HUDEP-2 (cell line): ENCODE measurements around the gene ZNF549.
"Not testable (repeated sequence)": the region's sequence is repeated elsewhere in the genome, so short reads cannot be mapped to it uniquely, and the experiment has no call there.

Experiments used
- DNase-seq, 76 experiments: peaks; one replicate each; lab custom pipeline; 2025; ENCODE audit not compliant: unreplicated experiment in 76 of 76; lab: John Stamatoyannopoulos, UW

Gene ZNF549

GRCh38 chr19:57527136-57527881 lies at the start of gene ZNF549:
ZNF549 (plus strand) TSS chr19:57527356; CDS start chr19:57527574, 218 bp downstream.
- peak; percentile 35 to 95 (median 86) for DNase-seq

DNA sequence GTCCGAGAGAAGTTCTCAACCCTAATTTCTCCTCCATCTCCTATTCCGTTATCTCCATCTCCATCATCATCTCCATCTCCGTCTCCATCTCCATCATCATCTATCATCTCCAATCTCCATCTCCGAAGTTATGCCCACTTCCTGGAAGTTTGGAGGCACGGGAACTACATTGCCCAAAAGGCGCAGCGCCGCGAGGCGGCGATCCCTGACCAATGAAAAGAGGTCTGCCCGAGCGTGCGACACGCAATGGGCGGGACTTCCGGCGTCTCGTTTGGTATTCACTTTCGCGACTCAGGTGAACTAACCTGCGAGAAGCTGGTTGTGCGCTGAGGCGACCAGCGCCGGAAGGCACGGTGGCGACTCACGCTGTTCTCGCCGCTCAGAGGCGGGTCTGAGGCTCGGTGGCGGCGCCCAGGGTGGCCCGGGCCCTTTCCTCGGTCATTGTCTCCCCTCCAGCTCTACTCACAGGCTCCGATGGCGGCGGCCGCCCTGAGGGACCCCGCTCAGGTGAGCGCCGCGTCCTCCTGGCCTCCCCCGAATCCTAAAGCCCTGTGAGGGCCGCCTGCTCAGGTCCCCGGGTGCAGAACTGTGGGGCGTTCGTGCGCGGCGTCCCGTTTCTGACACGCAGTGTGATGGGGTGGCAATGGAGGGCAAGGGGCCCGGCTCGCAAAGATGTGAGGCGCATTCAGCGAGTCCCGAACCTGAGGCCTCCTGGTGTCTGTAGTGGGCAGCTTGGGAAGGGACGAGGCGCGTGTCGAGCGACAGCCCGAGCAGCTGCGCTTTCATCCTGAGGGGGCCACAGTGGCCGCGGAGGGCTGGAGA lies 39.5 kb upstream of the ZNF549 start, which contains the start of gene ZNF419:
Gene ZNF419 (plus strand): TSS at position 274 of the 822 bp plus-strand sequence. CDS start 201 bp downstream, at position 475.
- DNase-seq = peak in 74 of 76 experiments; percentile 26 to 93 (median 80)

- not testable (repeated sequence) for DNase-seq
Measured at GRCh38 chr19:57488299-57488644, 38.9 kb upstream of the ZNF549 start.

DNA sequence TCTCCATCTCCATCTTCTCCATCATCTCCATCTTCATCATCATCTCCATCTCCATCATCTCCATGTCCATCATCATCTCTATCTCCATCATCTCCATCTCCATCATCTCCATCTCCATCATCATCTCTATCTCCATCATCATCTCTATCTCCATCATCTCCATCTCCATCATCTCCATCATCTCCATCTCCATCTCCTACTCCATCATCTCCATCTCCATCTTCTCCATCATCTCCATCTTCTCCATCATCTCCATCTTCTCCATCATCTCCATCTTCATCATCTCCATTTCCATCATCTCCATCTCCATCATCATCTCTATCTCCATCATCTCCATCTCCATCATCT lies 27.9 kb upstream of the ZNF549 start:
- not testable (repeated sequence) for DNase-seq

- DNase-seq = peak in 75 of 76 experiments; percentile 41 to 97 (median 92)
Measured at GRCh38 chr19:57499680-57500395, 27.3 kb upstream of the ZNF549 start, which contains the start of gene ZNF773. ZNF773 (plus strand) TSS chr19:57499938; CDS start chr19:57500081, 143 bp downstream.

- DNase-seq = not testable (repeated sequence)
Measured at GRCh38 chr19:57500400-57500799, 26.8 kb upstream of the ZNF549 start.

DNA sequence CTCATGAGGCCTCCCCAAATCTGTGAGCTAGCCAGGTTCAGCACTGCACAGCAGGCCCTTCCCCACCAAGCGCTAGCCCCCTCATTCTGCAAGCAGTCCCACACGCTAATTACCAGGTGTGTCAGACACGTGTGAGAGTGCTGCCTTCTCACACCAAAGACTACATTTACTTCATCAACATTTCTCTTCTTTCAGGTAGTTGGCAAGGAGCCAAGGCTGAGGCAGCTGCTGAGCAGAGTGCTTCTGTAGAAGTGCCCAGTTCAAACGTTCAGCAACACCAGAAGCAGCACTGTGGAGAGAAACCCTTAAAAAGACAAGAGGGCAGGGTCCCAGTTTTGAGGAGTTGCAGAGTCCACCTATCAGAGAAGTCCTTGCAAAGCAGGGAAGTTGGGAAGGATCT lies 21.0 kb upstream of the ZNF549 start:
- DNase-seq = no peak

DNA sequence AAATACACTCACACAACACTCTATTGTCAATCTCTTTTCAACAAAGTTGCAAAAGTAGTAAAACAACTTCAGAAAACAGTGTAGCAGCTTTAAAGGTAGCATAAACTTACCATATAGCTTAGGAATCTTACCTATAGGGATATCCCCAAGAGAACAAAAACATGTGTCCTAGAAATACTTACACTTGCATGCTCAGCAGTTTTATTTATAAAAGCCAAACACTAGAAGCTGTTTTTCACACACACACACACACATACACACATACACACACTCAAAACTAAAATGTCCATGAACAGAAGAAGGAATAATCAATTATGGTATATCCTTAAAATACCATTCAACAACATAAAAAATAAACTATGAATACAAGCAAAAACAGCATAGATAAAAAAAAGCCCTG lies 15.7 kb upstream of the ZNF549 start:
- no peak for DNase-seq

GRCh38 chr19:57512845-57513244 lies 14.3 kb upstream of the ZNF549 start:
- DNase-seq = peak in 2 of 76 experiments; percentile 9 to 14

DNA sequence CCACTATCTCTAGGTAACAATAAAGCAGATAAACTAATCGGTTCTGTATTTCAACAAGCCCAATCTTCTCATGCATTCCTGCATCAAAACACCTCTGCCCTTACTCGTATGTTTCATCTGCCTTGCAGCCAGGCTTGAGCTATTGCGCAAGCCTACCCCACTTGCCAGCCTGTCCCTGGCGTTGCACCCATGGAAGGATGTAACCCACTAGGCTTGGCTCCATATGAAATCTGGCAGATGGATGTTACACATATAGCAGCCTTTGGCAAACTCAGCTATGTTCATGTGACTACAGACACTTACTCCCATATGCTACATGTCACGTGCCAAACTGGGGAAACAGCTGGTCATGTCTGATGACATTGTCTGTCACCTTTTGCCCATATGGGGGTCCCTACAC lies 11.9 kb upstream of the ZNF549 start:
- DNase-seq = no peak

- DNase-seq = peak in 9 of 76 experiments; percentile 11 to 77 (median 47)
Measured at GRCh38 chr19:57518021-57518420, 9.1 kb upstream of the ZNF549 start.

- DNase-seq = no peak
Measured at GRCh38 chr19:57537953-57538547, 10.9 kb downstream of the ZNF549 start.

GRCh38 chr19:57546513-57546912 lies 19.4 kb downstream of the ZNF549 start:
- no peak for DNase-seq

- no peak for DNase-seq
Measured at GRCh38 chr19:57552432-57552831, 25.3 kb downstream of the ZNF549 start.

GRCh38 chr19:57557659-57558058 lies 30.5 kb downstream of the ZNF549 start:
- no peak for DNase-seq

DNA sequence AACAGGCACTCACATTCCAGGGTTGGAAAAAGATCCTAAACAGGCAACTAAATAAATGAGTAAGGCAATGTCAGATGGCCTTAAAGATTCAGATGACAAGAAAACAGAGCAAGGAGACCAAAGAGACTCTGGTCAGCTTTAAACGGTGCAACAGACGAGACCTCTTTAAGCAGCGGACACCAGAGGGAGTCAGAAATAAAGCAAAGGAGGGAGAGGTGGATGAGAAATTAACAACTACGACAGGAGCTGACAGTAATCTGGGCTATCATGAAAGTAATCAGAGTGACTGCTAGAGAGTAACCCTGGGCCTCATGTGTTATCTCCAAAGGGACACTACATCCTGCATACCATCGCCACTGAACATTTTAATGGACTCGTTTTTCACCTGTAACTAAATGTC lies 31.4 kb downstream of the ZNF549 start:
- peak in 1 of 76 experiments; percentile 30 for DNase-seq

GRCh38 chr19:57559008-57559403 lies 31.9 kb downstream of the ZNF549 start:
- DNase-seq = peak in 30 of 76 experiments; percentile 2 to 38 (median 18)

GRCh38 chr19:57559404-57560025 lies 32.4 kb downstream of the ZNF549 start, which contains the start of gene ZNF550:
ZNF550 (minus strand) TSS chr19:57559863; CDS start chr19:57559682, 181 bp downstream.
- DNase-seq = peak in 74 of 76 experiments; percentile 39 to 93 (median 82)

GRCh38 chr19:57560049-57560491 lies 32.9 kb downstream of the ZNF549 start:
- no peak for DNase-seq

- DNase-seq = no peak
Measured at GRCh38 chr19:57563547-57563946, 36.4 kb downstream of the ZNF549 start.
